Activated CD8-positive, alpha-beta T cell treated with anti-CD3 and anti-CD28 coated beads for 36 hours (primary cell): Measurements from ENCODE around the gene SLC8A1. TPM values are rescaled to one million over a fixed set of nuclear protein-coding genes. Genes with fewer than 3 reads are reported as not detected.

Source experiments
- ATAC-seq: fragments of 200-7000 bp; cut with Tn5 transposase; one replicate; pipeline ENCODE4 v1.10.0; 2021; ENCODE audit warnings: mild to moderate bottlenecking, moderate library complexity
- CTCF ChIA-PET: fragments of 350-600 bp; sonication (Branson Sonifier 250); formaldehyde crosslinking; loops from one replicate; lab custom pipeline; 2021; ENCODE audit warnings: antibody characterized with exemption; lab: Charles Lee
- POLR2A ChIA-PET: fragments of 350-600 bp; sonication (Branson Sonifier 250); formaldehyde crosslinking; loops from one replicate; lab custom pipeline; 2021; ENCODE audit warnings: antibody characterized with exemption; lab: Charles Lee
- DNase-seq: peaks from one replicate; pipeline ENCODE4 v3.0.0-alpha.2; 2020
- H3K27ac Mint-ChIP-seq: one replicate; pipeline ENCODE4 v1.8.0; 2021; ENCODE audit warnings: mild to moderate bottlenecking, mixed read lengths
- H3K27me3 Mint-ChIP-seq: one replicate; pipeline ENCODE4 v1.8.0; 2021; ENCODE audit warnings: mixed read lengths
- H3K36me3 Mint-ChIP-seq: one replicate; pipeline ENCODE4 v1.8.0; 2021; ENCODE audit warnings: low read depth, mixed read lengths
- H3K4me1 Mint-ChIP-seq: one replicate; pipeline ENCODE4 v1.8.0; 2021; ENCODE audit warnings: low read depth, mixed read lengths
- H3K4me3 Mint-ChIP-seq: one replicate; pipeline ENCODE4 v1.8.0; 2021; ENCODE audit warnings: mild to moderate bottlenecking, moderate library complexity, mixed read lengths
- H3K9me3 Mint-ChIP-seq: one replicate; pipeline ENCODE4 v1.8.0; 2021; ENCODE audit warnings: mixed read lengths
- CTCF ChIP-seq: fragments of 200-600 bp; IDR thresholded peaks from one replicate; pipeline ENCODE4 v1.8.0; 2022; ENCODE audit warnings: antibody characterized with exemption, mild to moderate bottlenecking
- intact Hi-C: fragments of 100-400 bp; cut with micrococcal nuclease; formaldehyde crosslinking; loops from one replicate; pipeline ENCODE4 v1.10.0; 2022
- total RNA-seq, 2 experiments: library from RNA; stranded (reverse); gene quantifications; one replicate each; pipeline ENCODE4 v1.2.3, GENCODE V29; 2021

Gene SLC8A1
- total RNA-seq, 2 experiments from 2014 or later, result 0.23 to 0.34 TPM

- ATAC-seq, result no peak
- no peaks in the 10 kb centered on the region for H3K9me3 Mint-ChIP-seq
- H3K36me3 Mint-ChIP-seq, result no peaks in the 10 kb centered on the region
- ChIA-PET CTCF (no interaction called here), POLR2A (interaction anchor here (0.7 kb wide), 1 partner anchor 22 kb away, joined by 3 read pairs; no protein-coding TSS in a partner anchor)
- no peaks in the 10 kb centered on the region for H3K27me3 Mint-ChIP-seq
- no peak for TF ChIP-seq CTCF
- DNase-seq, result no peak
- intact Hi-C loops, result no loop called here
- H3K4me3 Mint-ChIP-seq, result no peak overlapping the region
- H3K27ac Mint-ChIP-seq, result no peak overlapping the region
- no peaks in the 10 kb centered on the region for H3K4me1 Mint-ChIP-seq
Measured at GRCh38 chr2:40166006-40166405, 285.9 kb downstream of the SLC8A1 start.

GRCh38 chr2:40165509-40165844 is 286.4 kb downstream of the SLC8A1 start:
- Mint-ChIP-seq H3K4me3 (no peak overlapping the region), H3K9me3 (no peaks in the 10 kb centered on the region), H3K36me3 (no peaks in the 10 kb centered on the region), H3K27me3 (no peaks in the 10 kb centered on the region), H3K27ac (no peak overlapping the region), H3K4me1 (no peaks in the 10 kb centered on the region)
- ChIA-PET CTCF (no interaction called here), POLR2A (interaction anchor here (0.7 kb wide), 1 partner anchor 22 kb away, joined by 3 read pairs; no protein-coding TSS in a partner anchor)
- ATAC-seq, result no peak
- TF ChIP-seq CTCF, result no peak
- DNase-seq, result no peak
- intact Hi-C loops, result no loop called here

GRCh38 chr2:40164736-40165508 is 287.0 kb downstream of the SLC8A1 start:
- DNase-seq, result no peak
- Mint-ChIP-seq H3K36me3 (no peaks in the 10 kb centered on the region), H3K4me3 (no peak overlapping the region), H3K4me1 (no peaks in the 10 kb centered on the region), H3K9me3 (no peaks in the 10 kb centered on the region), H3K27me3 (no peaks in the 10 kb centered on the region), H3K27ac (no peak overlapping the region)
- ChIA-PET POLR2A (no interaction called here), CTCF (no interaction called here)
- no peak for TF ChIP-seq CTCF
- intact Hi-C loops, result no loop called here
- no peak for ATAC-seq

GRCh38 chr2:40161986-40162385 is 289.9 kb downstream of the SLC8A1 start:
- DNase-seq, result no peak
- no peak for TF ChIP-seq CTCF
- CTCF ChIA-PET, result no interaction called here

GRCh38 chr2:40160751-40161218 is 291.1 kb downstream of the SLC8A1 start:
- H3K9me3 Mint-ChIP-seq, result no peaks in the 10 kb centered on the region
- CTCF ChIA-PET, result no interaction called here
- no peaks in the 10 kb centered on the region for H3K36me3 Mint-ChIP-seq
- DNase-seq (no peak), ATAC-seq (no peak)
- no peak overlapping the region for H3K4me3 Mint-ChIP-seq
- H3K4me1 Mint-ChIP-seq, result no peaks in the 10 kb centered on the region
- H3K27ac Mint-ChIP-seq, result no peak overlapping the region
- intact Hi-C loops, result no loop called here
- no peak for TF ChIP-seq CTCF
- no peaks in the 10 kb centered on the region for H3K27me3 Mint-ChIP-seq
- POLR2A ChIA-PET, result no interaction called here

More at GRCh38 chr2:40161986-40162385, 289.9 kb downstream of the SLC8A1 start:
- Mint-ChIP-seq H3K27me3 (no peaks in the 10 kb centered on the region), H3K27ac (no peak overlapping the region), H3K9me3 (no peaks in the 10 kb centered on the region), H3K36me3 (no peaks in the 10 kb centered on the region), H3K4me1 (no peaks in the 10 kb centered on the region), H3K4me3 (no peak overlapping the region)
- POLR2A ChIA-PET, result no interaction called here
- ATAC-seq, result no peak
- intact Hi-C loops, result no loop called here
